Mesendoderm (in vitro differentiated cells): Measurements from ENCODE around the gene GORAB. TPM values are rescaled to one million over a fixed set of nuclear protein-coding genes. Genes with fewer than 3 reads are reported as not detected.

Experiments
- DNase-seq: peaks from one replicate; pipeline ENCODE4 v3.0.0; 2013
- H2AK5ac ChIP-seq: 2 replicates; pipeline ENCODE4 v1.6.1; 2013; ENCODE audit warnings: low read length, inconsistent platforms
- H2BK120ac ChIP-seq: 2 replicates; pipeline ENCODE4 v1.6.1; 2013; ENCODE audit warnings: low read depth, mild to moderate bottlenecking, low read length, moderate library complexity, mixed read lengths
- H2BK15ac ChIP-seq: replicated peaks from 2 replicates; pipeline ENCODE4 v1.6.1; 2013; ENCODE audit warnings: low read depth, mild to moderate bottlenecking, moderate library complexity
- H2BK5ac ChIP-seq: 2 replicates; pipeline ENCODE4 v1.6.1; 2013; ENCODE audit warnings: low read length, inconsistent platforms
- H3K18ac ChIP-seq: 2 replicates; pipeline ENCODE4 v1.6.1; 2013; ENCODE audit warnings: mild to moderate bottlenecking, low read length, mixed read lengths
- H3K23ac ChIP-seq: one replicate; pipeline ENCODE4 v1.6.1; 2013; ENCODE audit warnings: low read length
- H3K27ac ChIP-seq: 2 replicates; pipeline ENCODE4 v1.5.1; 2013; ENCODE audit warnings: low read depth, mild to moderate bottlenecking, inconsistent platforms, low read length, moderate library complexity
- H3K27me3 ChIP-seq: 2 replicates; pipeline ENCODE4 v1.6.1; 2013; ENCODE audit warnings: low read length, control low read depth, mild to moderate bottlenecking, inconsistent platforms; ENCODE audit not compliant: insufficient read depth, poor library complexity
- H3K36me3 ChIP-seq: 2 replicates; pipeline ENCODE4 v1.6.1; 2013; ENCODE audit warnings: low read length, inconsistent platforms; ENCODE audit not compliant: control insufficient read depth, insufficient read depth
- H3K4ac ChIP-seq: one replicate; pipeline ENCODE4 v1.6.1; 2013; ENCODE audit warnings: low read depth, mild to moderate bottlenecking, low read length, moderate library complexity
- H3K4me1 ChIP-seq: 2 replicates; pipeline ENCODE4 v1.6.1; 2013; ENCODE audit warnings: low read depth, low read length, inconsistent platforms; ENCODE audit not compliant: control insufficient read depth
- H3K4me2 ChIP-seq: 2 replicates; pipeline ENCODE4 v1.6.1; 2013; ENCODE audit warnings: low read length
- H3K4me3 ChIP-seq: 2 replicates; pipeline ENCODE4 v1.5.1; 2013; ENCODE audit warnings: mild to moderate bottlenecking, low read length
- H3K56ac ChIP-seq: one replicate; pipeline ENCODE4 v1.6.1; 2013; ENCODE audit warnings: low read length
- H3K79me1 ChIP-seq: 2 replicates; pipeline ENCODE4 v1.6.1; 2013; ENCODE audit warnings: low read length, inconsistent platforms
- H3K79me2 ChIP-seq: 2 replicates; pipeline ENCODE4 v1.6.1; 2013; ENCODE audit warnings: mild to moderate bottlenecking, low read length; ENCODE audit not compliant: control insufficient read depth, insufficient read depth
- H3K9ac ChIP-seq: 2 replicates; pipeline ENCODE4 v1.6.1; 2013; ENCODE audit warnings: low read length, inconsistent platforms
- H4K5ac ChIP-seq: one replicate; pipeline ENCODE4 v1.6.1; 2013; ENCODE audit warnings: low read length
- H4K8ac ChIP-seq: one replicate; pipeline ENCODE4 v1.6.1; 2013; ENCODE audit warnings: low read depth, mild to moderate bottlenecking, control low read depth, low read length, moderate library complexity
- WGBS: extraction: QIAGEN DNeasy Blood & Tissue Kit; methylation state at CpG from one replicate; pipeline ENCODE4 v1.1.7; 2013; ENCODE audit warnings: low lambda C conversion rate, missing lambda C conversion rate; ENCODE audit not compliant: insufficient coverage; ENCODE audit errors: extremely low coverage; 5-methylcytosine and 5-hydroxymethylcytosine counted together
- polyA plus RNA-seq, 2 experiments: library from polyadenylated mRNA; stranded (reverse); fragments of 200-250 nt; gene quantifications; one replicate each; pipeline ENCODE4 v1.2.3, GENCODE V29; 2013

Gene GORAB
- polyA plus RNA-seq (2013, experiment 1 of 2) = 7.8 TPM
- polyA plus RNA-seq (2013, experiment 2 of 2) = 7.5 TPM

GRCh38 chr1:170531758-170532657 is at the start of gene GORAB:
Gene GORAB (plus strand): TSS chr1:170532166. CDS start chr1:170532224, 58 bp downstream.
- Histone ChIP-seq H3K18ac (peak within 1 kb of the TSS; percentile 88), H3K9ac (peak within 1 kb of the TSS; percentile 77), H3K36me3 (no peaks in the 10 kb centered on the region), H3K4me2 (peak within 1 kb of the TSS; percentile 39), H3K79me2 (peaks cover 24% of the 10 kb centered on the region), H3K27ac (peak within 1 kb of the TSS; percentile 78), H3K79me1 (peaks cover 2% of the 10 kb centered on the region), H3K27me3 (no peaks in the 10 kb centered on the region), H3K23ac (no peak within 1 kb of the TSS), H2BK15ac (no peak within 1 kb of the TSS), H2BK5ac (peak within 1 kb of the TSS; percentile 43), H4K8ac (peak within 1 kb of the TSS; percentile 14), H3K4me3 (peak within 1 kb of the TSS; percentile 79), H3K4me1 (no peaks in the 10 kb centered on the region), H4K5ac (peak within 1 kb of the TSS; percentile 38), H2BK120ac (no peak within 1 kb of the TSS), H2AK5ac (no peak within 1 kb of the TSS), H3K4ac (peak within 1 kb of the TSS; percentile 24), H3K56ac (peak within 1 kb of the TSS; percentile 91)
- WGBS = no CpG with 5 or more reads among the region's 36 CpGs
- DNase-seq = peak; percentile 97

GRCh38 chr1:170483051-170483450 is 48.9 kb upstream of the GORAB start:
- Histone ChIP-seq H3K9ac (no peak overlapping the region), H3K4me2 (no peak overlapping the region), H3K36me3 (no peaks in the 10 kb centered on the region), H3K4me1 (no peaks in the 10 kb centered on the region), H3K79me2 (no peaks in the 10 kb centered on the region), H2BK120ac (no peak overlapping the region), H4K5ac (no peak overlapping the region), H3K4ac (no peak overlapping the region), H3K27me3 (no peaks in the 10 kb centered on the region), H3K56ac (no peak overlapping the region), H3K18ac (no peak overlapping the region), H2BK15ac (no peak overlapping the region), H3K27ac (no peak overlapping the region), H3K23ac (no peak overlapping the region), H4K8ac (no peak overlapping the region), H3K79me1 (no peaks in the 10 kb centered on the region), H2BK5ac (no peak overlapping the region), H3K4me3 (no peak overlapping the region), H2AK5ac (no peak overlapping the region)
- no CpG with 5 or more reads among the region's 5 CpGs for WGBS
- no peak for DNase-seq

GRCh38 chr1:170487503-170487902 is 44.5 kb upstream of the GORAB start:
- Histone ChIP-seq H2AK5ac (no peak overlapping the region), H3K4ac (no peak overlapping the region), H4K8ac (no peak overlapping the region), H2BK15ac (no peak overlapping the region), H3K18ac (no peak overlapping the region), H2BK120ac (no peak overlapping the region), H3K23ac (no peak overlapping the region), H3K4me1 (no peaks in the 10 kb centered on the region), H3K56ac (no peak overlapping the region), H3K79me2 (no peaks in the 10 kb centered on the region), H3K4me3 (no peak overlapping the region), H3K27me3 (no peaks in the 10 kb centered on the region), H3K27ac (no peak overlapping the region), H4K5ac (no peak overlapping the region), H3K79me1 (no peaks in the 10 kb centered on the region), H3K9ac (no peak overlapping the region), H3K36me3 (no peaks in the 10 kb centered on the region), H3K4me2 (no peak overlapping the region), H2BK5ac (no peak overlapping the region)
- peak; percentile 36 for DNase-seq

- Histone ChIP-seq H3K36me3 (no peaks in the 10 kb centered on the region), H3K23ac (no peak overlapping the region), H3K79me2 (no peaks in the 10 kb centered on the region), H3K56ac (no peak overlapping the region), H3K4ac (no peak overlapping the region), H3K27ac (no peak overlapping the region), H3K9ac (no peak overlapping the region), H3K27me3 (no peaks in the 10 kb centered on the region), H3K18ac (peak overlapping the region; percentile 41), H2BK15ac (no peak overlapping the region), H3K79me1 (no peaks in the 10 kb centered on the region), H3K4me2 (no peak overlapping the region), H3K4me3 (no peak overlapping the region), H4K5ac (no peak overlapping the region), H2BK120ac (no peak overlapping the region), H3K4me1 (peaks cover 1% of the 10 kb centered on the region), H2BK5ac (no peak overlapping the region), H2AK5ac (no peak overlapping the region), H4K8ac (no peak overlapping the region)
- no peak for DNase-seq
- no CpG with 5 or more reads among the region's 2 CpGs for WGBS
Observed at GRCh38 chr1:170491291-170491690, 40.7 kb upstream of the GORAB start.

- Histone ChIP-seq H3K56ac (no peak overlapping the region), H3K9ac (no peak overlapping the region), H3K27ac (no peak overlapping the region), H3K4me3 (no peak overlapping the region), H3K4me2 (no peak overlapping the region), H3K4ac (no peak overlapping the region), H2BK120ac (peak overlapping the region; percentile 12), H2BK5ac (no peak overlapping the region), H2AK5ac (no peak overlapping the region), H3K27me3 (no peaks in the 10 kb centered on the region), H4K5ac (no peak overlapping the region), H3K79me2 (no peaks in the 10 kb centered on the region), H3K18ac (no peak overlapping the region), H2BK15ac (no peak overlapping the region), H4K8ac (no peak overlapping the region), H3K79me1 (no peaks in the 10 kb centered on the region), H3K4me1 (peaks cover 1% of the 10 kb centered on the region), H3K36me3 (no peaks in the 10 kb centered on the region), H3K23ac (no peak overlapping the region)
- DNase-seq = peak; percentile 91
- WGBS = no CpG with 5 or more reads among the region's 3 CpGs
Observed at GRCh38 chr1:170494369-170494768, 37.6 kb upstream of the GORAB start.
